Vagina (tissue), 2 donors: ENCODE data around the gene TFDP2. TPM values are rescaled to one million over a fixed set of nuclear protein-coding genes. Genes with fewer than 3 reads are reported as not detected.

Source experiments
- DNase-seq, 2 donors: peaks; one replicate each; pipeline ENCODE4 v3.0.0-alpha.2; 2017; ENCODE audit errors: extremely low spot score in 2 of 2
- H3K27ac ChIP-seq: fragments of 200-600 bp; sonication (generic); one replicate; pipeline ENCODE4 v1.5.1; 2019
- H3K27me3 ChIP-seq: fragments of 200-600 bp; sonication (generic); one replicate; pipeline ENCODE4 v1.5.1; 2019
- H3K36me3 ChIP-seq, 2 donors: fragments of 200-600 bp; sonication (generic); one replicate each; pipeline ENCODE4 v1.5.1; 2017 to 2019
- H3K4me1 ChIP-seq: fragments of 200-600 bp; sonication (generic); one replicate; pipeline ENCODE4 v1.5.1; 2019
- H3K4me3 ChIP-seq, 2 donors: fragments of 200-600 bp; sonication (generic); 1 replicate in 1 of 2; 2 replicates in 1 of 2; pipeline ENCODE4 v1.5.1; 2016 to 2019
- H3K9me3 ChIP-seq: fragments of 200-600 bp; sonication (generic); one replicate; pipeline ENCODE4 v1.5.1; 2019
- CTCF ChIP-seq, 3 experiments: fragments of 450-650 bp in 2 of 3; fragments of 200-600 bp in 1 of 3; sonication (generic) in 1 of 3; IDR thresholded peaks; one replicate each; pipeline ENCODE4 v1.5.1; 2017 to 2019; ENCODE audit warnings: antibody characterized with exemption in 3 of 3, mild to moderate bottlenecking in 2 of 3, moderate library complexity in 2 of 3
- POLR2A ChIP-seq, 2 donors: fragments of 450-650 bp; IDR thresholded peaks; one replicate each; pipeline ENCODE4 v1.6.1; 2017; ENCODE audit warnings: antibody characterized with exemption in 2 of 2, mild to moderate bottlenecking in 2 of 2, moderate library complexity in 2 of 2
- POLR2AphosphoS5 ChIP-seq, 2 donors: sonication (generic); formaldehyde crosslinking; IDR thresholded peaks; one replicate each; pipeline ENCODE4 v1.9.0; 2017; ENCODE audit warnings: antibody characterized with exemption in 2 of 2, mild to moderate bottlenecking in 2 of 2, low read depth in 1 of 2; ENCODE audit not compliant: insufficient read depth in 1 of 2
- intact Hi-C: fragments of 100-400 bp; cut with DNase I; formaldehyde crosslinking; loops from one replicate; pipeline ENCODE4 v1.15.1; 2023
- total RNA-seq: library from RNA; depleted of rRNA; stranded (reverse); fragments of >200 nt; gene quantifications from one replicate; pipeline ENCODE4 v1.2.3, GENCODE V29; 2016

Gene TFDP2
- total RNA-seq, 1 donor from 2014 or later = 24.8 TPM

GRCh38 chr3:141934354-141934753 is 215.0 kb downstream of the TFDP2 start:
- H3K9me3 ChIP-seq = no peaks in the 10 kb centered on the region
- no peaks in the 10 kb centered on the region for H3K4me1 ChIP-seq
- intact Hi-C loops = no loop called here
- TF ChIP-seq POLR2AphosphoS5 (IDR thresholded peaks at IDR 0.05; ENCODE audit: insufficient read depth in 1 of 2, low read depth in 1 of 2) = no peak
- no peak for TF ChIP-seq POLR2A (IDR thresholded peaks at IDR 0.05)
- no peak for TF ChIP-seq CTCF (IDR thresholded peaks at IDR 0.05)
- no peaks in the 10 kb centered on the region for H3K27me3 ChIP-seq
- no peaks in the 10 kb centered on the region for H3K36me3 ChIP-seq
- H3K4me3 ChIP-seq = no peak overlapping the region
- no peak for DNase-seq
- H3K27ac ChIP-seq = no peak overlapping the region

- H3K27ac ChIP-seq = no peak overlapping the region
Observed at GRCh38 chr3:141933421-141934300, 215.7 kb downstream of the TFDP2 start.

GRCh38 chr3:141930801-141931200 is 218.5 kb downstream of the TFDP2 start:
- no peaks in the 10 kb centered on the region for H3K27me3 ChIP-seq
- H3K4me3 ChIP-seq = no peak overlapping the region
- peak in 1 of 2 donors; percentile 83 for DNase-seq
- H3K4me1 ChIP-seq = no peaks in the 10 kb centered on the region
- no peaks in the 10 kb centered on the region for H3K9me3 ChIP-seq
- no peak for TF ChIP-seq CTCF (IDR thresholded peaks at IDR 0.05)
- TF ChIP-seq POLR2AphosphoS5 (IDR thresholded peaks at IDR 0.05; ENCODE audit: insufficient read depth in 1 of 2, low read depth in 1 of 2) = no peak
- no peak for TF ChIP-seq POLR2A (IDR thresholded peaks at IDR 0.05)
- intact Hi-C loops = no loop called here
- H3K36me3 ChIP-seq = peaks cover 0 to 4% of the 10 kb centered on the region in 2 donors
- H3K27ac ChIP-seq = no peak overlapping the region

More at GRCh38 chr3:141933421-141934300, 215.7 kb downstream of the TFDP2 start:
- Histone ChIP-seq H3K4me3 (no peak overlapping the region), H3K36me3 (no peaks in the 10 kb centered on the region), H3K4me1 (no peaks in the 10 kb centered on the region), H3K27me3 (no peaks in the 10 kb centered on the region), H3K9me3 (no peaks in the 10 kb centered on the region)
- peak in 1 of 2 donors; percentile 75 for DNase-seq
- intact Hi-C loops = no loop called here
- TF ChIP-seq CTCF (IDR thresholded peaks at IDR 0.05) (no peak), POLR2A (IDR thresholded peaks at IDR 0.05) (no peak), POLR2AphosphoS5 (IDR thresholded peaks at IDR 0.05; ENCODE audit: insufficient read depth in 1 of 2, low read depth in 1 of 2) (no peak)

GRCh38 chr3:141929341-141929995 is 219.9 kb downstream of the TFDP2 start:
- TF ChIP-seq POLR2A (IDR thresholded peaks at IDR 0.05) (no peak), CTCF (IDR thresholded peaks at IDR 0.05) (no peak), POLR2AphosphoS5 (IDR thresholded peaks at IDR 0.05; ENCODE audit: insufficient read depth in 1 of 2, low read depth in 1 of 2) (no peak)
- Histone ChIP-seq H3K36me3 (peaks cover 0 to 15% of the 10 kb centered on the region in 2 donors), H3K27ac (no peak overlapping the region), H3K9me3 (no peaks in the 10 kb centered on the region), H3K4me1 (no peaks in the 10 kb centered on the region), H3K4me3 (no peak overlapping the region), H3K27me3 (no peaks in the 10 kb centered on the region)
- intact Hi-C loops = no loop called here
- peak in 1 of 2 donors; percentile 83 for DNase-seq
